AG09309 (cell line): ENCODE data around the gene FOXN3.

Experiments
- DNase-seq: peaks from one replicate; pipeline ENCODE4 v3.0.0-alpha.2; 2010; ENCODE audit warnings: low read depth
- H3K4me3 ChIP-seq: 2 replicates; pipeline ENCODE4 v1.5.1; 2011; ENCODE audit warnings: mild to moderate bottlenecking, low read depth, low read length, moderate library complexity; ENCODE audit not compliant: control insufficient read depth
- TF ChIP-seq, protein P1 (sequence below): IDR thresholded peaks from 2 replicates; pipeline ENCODE4 v1.5.1; 2011; ENCODE audit warnings: mild to moderate bottlenecking, low read depth, low read length, inconsistent platforms; ENCODE audit not compliant: insufficient read depth, control insufficient read depth; ENCODE audit errors: missing control alignments

Gene FOXN3

DNA sequence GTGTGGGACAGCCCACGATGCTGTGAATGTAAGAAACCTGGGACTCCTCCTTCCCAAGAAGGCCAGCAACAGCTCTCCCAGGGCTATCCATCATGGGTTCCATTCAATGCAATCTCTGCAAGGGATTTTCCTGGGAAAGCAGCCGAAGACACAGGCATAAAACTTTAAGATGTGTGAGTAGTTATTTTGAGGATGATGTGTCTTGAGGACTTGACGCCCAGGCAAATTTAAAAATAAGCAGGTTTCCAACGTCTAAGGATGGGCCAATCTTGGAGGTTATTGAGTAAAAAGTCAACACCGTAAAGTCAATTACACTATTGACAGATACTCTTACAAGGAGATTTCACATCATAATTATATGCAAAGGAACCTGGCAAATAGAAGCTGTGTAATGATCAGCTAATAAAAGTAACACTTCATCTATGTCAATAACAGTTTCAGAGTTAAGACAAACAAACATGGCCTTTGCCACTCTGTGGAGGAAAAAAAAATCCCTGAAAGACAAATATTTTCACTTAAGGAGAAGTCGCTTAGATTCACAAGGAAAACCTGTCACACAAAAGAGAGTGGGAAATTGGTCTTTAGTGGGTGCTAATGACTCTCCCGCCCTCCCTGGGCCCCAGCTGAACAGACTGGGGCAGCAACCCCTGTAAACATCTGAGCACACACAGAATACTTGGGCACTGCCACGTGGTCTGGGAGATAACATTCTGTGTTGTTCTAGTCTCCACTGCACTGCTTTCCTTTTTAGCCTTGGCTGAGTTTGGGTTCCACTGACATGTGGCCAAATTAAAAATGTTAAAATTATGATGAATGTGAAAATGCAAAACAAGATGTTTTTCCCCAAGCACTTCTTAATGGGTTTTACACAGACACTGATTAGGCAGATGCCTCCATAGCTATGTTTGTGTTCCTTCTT is 240.9 kb downstream of the FOXN3 start:
- TF ChIP-seq, protein P1, sequence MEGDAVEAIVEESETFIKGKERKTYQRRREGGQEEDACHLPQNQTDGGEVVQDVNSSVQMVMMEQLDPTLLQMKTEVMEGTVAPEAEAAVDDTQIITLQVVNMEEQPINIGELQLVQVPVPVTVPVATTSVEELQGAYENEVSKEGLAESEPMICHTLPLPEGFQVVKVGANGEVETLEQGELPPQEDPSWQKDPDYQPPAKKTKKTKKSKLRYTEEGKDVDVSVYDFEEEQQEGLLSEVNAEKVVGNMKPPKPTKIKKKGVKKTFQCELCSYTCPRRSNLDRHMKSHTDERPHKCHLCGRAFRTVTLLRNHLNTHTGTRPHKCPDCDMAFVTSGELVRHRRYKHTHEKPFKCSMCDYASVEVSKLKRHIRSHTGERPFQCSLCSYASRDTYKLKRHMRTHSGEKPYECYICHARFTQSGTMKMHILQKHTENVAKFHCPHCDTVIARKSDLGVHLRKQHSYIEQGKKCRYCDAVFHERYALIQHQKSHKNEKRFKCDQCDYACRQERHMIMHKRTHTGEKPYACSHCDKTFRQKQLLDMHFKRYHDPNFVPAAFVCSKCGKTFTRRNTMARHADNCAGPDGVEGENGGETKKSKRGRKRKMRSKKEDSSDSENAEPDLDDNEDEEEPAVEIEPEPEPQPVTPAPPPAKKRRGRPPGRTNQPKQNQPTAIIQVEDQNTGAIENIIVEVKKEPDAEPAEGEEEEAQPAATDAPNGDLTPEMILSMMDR = no peak
- no peak overlapping the region for H3K4me3 ChIP-seq
- no peak for DNase-seq

- H3K4me3 ChIP-seq = no peak overlapping the region
- TF ChIP-seq, protein P1 = no peak
- DNase-seq = no peak
These were observed 245.4 kb downstream of the FOXN3 start for GRCh38 chr14:89171628-89172027.

- TF ChIP-seq, protein P1 = no peak
- no peak overlapping the region for H3K4me3 ChIP-seq
- DNase-seq = no peak
These were observed 245.9 kb downstream of the FOXN3 start for GRCh38 chr14:89171168-89171567.

- DNase-seq = no peak
- H3K4me3 ChIP-seq = no peak overlapping the region
- TF ChIP-seq, protein P1 = no peak
These were observed 249.3 kb downstream of the FOXN3 start for GRCh38 chr14:89167705-89168104.

- TF ChIP-seq, protein P1 = no peak
- no peak for DNase-seq
- no peak overlapping the region for H3K4me3 ChIP-seq
These were observed 250.4 kb downstream of the FOXN3 start for GRCh38 chr14:89166633-89167032.

- no peak overlapping the region for H3K4me3 ChIP-seq
- TF ChIP-seq, protein P1 = no peak
- DNase-seq = no peak
These were observed 251.5 kb downstream of the FOXN3 start for GRCh38 chr14:89165189-89166181.
